ENCODE results near the gene AGXT2.

DNA sequence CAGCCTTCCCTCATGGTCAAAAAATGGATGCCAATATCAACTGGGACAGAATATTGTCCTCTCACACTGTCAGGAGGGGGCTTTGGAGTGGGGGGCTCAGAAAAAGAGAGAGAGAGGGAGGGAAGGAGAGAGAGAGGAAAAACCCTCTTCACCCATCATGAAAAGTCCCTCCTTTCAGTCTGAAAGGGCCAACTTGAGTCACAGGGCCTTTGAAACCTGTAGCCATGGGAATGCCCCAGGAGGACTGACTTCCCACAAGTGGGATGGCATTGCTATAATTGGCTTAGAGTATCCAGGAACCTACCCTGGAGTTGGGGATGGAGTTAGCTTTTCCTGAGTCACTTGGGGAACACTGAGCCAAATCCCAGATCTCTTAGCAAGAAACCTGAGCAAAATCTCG is 77.2 kb downstream of the AGXT2 start:
- no peak for TF ChIP-seq EZH2 (IDR thresholded peaks at IDR 0.05; ENCODE audit: low read depth)
- TF ChIP-seq, protein P1, sequence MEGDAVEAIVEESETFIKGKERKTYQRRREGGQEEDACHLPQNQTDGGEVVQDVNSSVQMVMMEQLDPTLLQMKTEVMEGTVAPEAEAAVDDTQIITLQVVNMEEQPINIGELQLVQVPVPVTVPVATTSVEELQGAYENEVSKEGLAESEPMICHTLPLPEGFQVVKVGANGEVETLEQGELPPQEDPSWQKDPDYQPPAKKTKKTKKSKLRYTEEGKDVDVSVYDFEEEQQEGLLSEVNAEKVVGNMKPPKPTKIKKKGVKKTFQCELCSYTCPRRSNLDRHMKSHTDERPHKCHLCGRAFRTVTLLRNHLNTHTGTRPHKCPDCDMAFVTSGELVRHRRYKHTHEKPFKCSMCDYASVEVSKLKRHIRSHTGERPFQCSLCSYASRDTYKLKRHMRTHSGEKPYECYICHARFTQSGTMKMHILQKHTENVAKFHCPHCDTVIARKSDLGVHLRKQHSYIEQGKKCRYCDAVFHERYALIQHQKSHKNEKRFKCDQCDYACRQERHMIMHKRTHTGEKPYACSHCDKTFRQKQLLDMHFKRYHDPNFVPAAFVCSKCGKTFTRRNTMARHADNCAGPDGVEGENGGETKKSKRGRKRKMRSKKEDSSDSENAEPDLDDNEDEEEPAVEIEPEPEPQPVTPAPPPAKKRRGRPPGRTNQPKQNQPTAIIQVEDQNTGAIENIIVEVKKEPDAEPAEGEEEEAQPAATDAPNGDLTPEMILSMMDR (conservative IDR thresholded peaks at IDR 0.05) = no peak
